Effector CD4-positive, alpha-beta T cell (primary cell): ENCODE results near the gene MED9.

Experiments
- DNase-seq: peaks from one replicate; pipeline ENCODE4 v3.0.0-alpha.2; 2020

MED9 gene

GRCh38 chr17:17540278-17540906, 63.6 kb downstream of the MED9 start:
- no peak for DNase-seq

- no peak for DNase-seq
Observed at GRCh38 chr17:17540935-17541639, 64.3 kb downstream of the MED9 start.

DNA sequence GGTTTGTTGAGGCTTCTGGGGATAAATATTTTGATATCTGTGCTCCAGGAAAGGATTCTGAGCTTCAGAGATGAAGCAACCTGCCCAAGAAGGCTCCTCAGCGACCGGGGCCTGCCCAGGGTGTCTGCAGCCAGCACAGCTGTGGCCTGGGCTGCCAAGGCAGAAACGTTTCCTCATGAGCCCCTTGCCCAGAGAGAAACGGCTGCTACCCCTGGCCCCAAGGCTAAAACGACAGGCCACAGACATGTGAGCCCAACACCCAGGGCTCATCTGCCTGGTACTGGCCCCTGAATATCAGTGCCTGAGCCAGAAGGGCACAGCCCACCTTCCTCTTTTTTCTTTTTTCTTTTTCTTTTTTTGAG, 64.8 kb downstream of the MED9 start:
- no peak for DNase-seq
